PC-9 (cell line): ENCODE measurements around the gene RXRA.

Source experiments
- EZH2 ChIP-seq: fragments of 200-600 bp; sonication (generic); IDR thresholded peaks from 2 replicates; pipeline ENCODE4 v1.8.0; 2017; ENCODE audit warnings: antibody characterized with exemption, low read depth
- TF ChIP-seq, protein P1 (sequence below): fragments of 200-600 bp; sonication (generic); conservative IDR thresholded peaks from 2 replicates; pipeline ENCODE4 v1.6.1; 2017; ENCODE audit warnings: mixed run types, antibody characterized with exemption, mild to moderate bottlenecking, moderate library complexity

DNA sequence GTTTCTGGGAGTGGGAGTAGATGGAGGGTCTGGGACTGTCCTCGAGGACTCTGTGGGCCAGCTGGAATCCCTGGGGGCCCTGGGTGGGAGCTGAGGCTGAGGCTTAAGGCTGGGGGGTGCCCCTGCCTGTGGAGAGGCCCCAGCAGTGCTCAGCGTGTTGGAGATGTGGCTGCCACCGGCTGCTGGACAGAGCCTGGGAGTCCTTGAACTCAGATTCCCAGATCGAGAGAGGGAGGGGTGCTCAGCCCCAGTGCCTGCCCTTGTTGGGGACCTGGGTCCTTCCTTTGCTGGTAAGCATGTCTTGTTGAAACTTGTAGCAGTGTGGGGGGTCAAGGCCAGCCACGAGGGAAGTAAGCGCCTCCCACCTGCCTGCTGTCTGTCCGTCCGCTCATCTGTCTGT is 10.7 kb downstream of the RXRA start:
- TF ChIP-seq, protein P1, sequence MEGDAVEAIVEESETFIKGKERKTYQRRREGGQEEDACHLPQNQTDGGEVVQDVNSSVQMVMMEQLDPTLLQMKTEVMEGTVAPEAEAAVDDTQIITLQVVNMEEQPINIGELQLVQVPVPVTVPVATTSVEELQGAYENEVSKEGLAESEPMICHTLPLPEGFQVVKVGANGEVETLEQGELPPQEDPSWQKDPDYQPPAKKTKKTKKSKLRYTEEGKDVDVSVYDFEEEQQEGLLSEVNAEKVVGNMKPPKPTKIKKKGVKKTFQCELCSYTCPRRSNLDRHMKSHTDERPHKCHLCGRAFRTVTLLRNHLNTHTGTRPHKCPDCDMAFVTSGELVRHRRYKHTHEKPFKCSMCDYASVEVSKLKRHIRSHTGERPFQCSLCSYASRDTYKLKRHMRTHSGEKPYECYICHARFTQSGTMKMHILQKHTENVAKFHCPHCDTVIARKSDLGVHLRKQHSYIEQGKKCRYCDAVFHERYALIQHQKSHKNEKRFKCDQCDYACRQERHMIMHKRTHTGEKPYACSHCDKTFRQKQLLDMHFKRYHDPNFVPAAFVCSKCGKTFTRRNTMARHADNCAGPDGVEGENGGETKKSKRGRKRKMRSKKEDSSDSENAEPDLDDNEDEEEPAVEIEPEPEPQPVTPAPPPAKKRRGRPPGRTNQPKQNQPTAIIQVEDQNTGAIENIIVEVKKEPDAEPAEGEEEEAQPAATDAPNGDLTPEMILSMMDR = no peak
- TF ChIP-seq EZH2 = no peak
